Fibroblast of skin of left quadriceps (primary cell): ENCODE data around the gene DNAAF8.

Experiments used
- DNase-seq, 2 experiments: peaks; one replicate each; pipeline ENCODE4 v3.0.0-alpha.2; 2013; ENCODE audit warnings: low read depth in 2 of 2

The DNAAF8 gene

DNA sequence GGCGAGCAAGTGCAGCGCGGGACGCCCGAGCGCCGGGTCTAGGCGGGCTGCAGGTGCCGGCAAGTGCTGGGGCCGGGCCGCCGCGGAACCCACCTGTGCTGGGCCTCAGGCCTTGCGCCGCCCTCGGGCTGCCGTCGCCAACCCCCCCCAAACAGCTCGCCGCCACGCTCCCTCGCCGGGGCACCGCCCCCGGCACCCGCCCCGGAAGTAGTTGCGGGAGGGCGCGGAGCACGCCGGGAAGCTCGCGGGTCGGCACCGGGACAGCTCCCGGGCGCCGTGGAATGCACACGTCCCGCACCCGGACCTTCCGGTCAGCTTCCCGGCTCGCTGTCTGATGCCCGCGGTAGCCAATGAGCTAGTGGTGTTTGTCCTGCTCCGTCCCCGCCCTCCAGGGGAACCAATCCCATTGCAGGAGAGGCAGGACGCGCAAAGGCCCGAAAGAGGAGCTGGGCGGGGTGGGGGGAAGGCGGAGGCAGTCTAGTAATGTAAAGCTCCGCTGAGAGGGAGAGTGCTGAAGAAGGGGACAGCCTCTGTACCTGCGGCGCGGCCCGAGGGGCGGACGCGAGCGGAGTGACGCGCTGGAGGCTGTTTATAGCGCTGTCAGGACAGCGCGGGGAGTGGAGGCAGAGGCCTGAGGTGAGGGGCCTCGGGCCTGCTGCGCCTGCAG is at the start of gene DNAAF8, which contains the start of gene ANKS3:
Gene DNAAF8 (plus strand): TSS at position 475 of the 667 bp plus-strand sequence. CDS start 1,978 bp downstream, outside the sequence.
Gene ANKS3 (minus strand): TSS at position 209 of the 667 bp plus-strand sequence. CDS start 4,122 bp downstream, outside the sequence.
- DNase-seq, result peak; percentile 93 to 94

GRCh38 chr16:4684763-4685162 is 49.6 kb upstream of the DNAAF8 start:
- DNase-seq, result no peak

DNA sequence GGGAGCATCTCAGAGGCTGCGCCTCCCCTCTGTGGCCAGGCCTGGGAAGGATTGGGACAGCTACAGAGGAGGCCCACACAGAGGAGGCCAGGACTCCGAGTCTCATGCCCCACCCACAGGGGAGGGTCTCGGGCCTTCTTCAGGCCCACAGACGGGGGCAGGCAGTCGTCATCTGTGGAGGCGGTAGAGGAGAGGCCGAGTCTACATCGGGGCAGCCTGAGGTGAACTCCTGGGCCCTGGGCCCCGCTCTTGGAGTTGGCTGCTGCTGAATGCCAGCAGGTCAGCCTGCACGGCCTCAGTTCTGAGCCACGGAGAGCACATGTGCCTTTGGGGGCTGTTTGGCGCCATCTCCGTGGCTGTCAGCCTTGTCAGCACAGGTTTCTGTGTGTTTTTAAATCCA is 49.0 kb upstream of the DNAAF8 start:
- DNase-seq, result no peak

DNA sequence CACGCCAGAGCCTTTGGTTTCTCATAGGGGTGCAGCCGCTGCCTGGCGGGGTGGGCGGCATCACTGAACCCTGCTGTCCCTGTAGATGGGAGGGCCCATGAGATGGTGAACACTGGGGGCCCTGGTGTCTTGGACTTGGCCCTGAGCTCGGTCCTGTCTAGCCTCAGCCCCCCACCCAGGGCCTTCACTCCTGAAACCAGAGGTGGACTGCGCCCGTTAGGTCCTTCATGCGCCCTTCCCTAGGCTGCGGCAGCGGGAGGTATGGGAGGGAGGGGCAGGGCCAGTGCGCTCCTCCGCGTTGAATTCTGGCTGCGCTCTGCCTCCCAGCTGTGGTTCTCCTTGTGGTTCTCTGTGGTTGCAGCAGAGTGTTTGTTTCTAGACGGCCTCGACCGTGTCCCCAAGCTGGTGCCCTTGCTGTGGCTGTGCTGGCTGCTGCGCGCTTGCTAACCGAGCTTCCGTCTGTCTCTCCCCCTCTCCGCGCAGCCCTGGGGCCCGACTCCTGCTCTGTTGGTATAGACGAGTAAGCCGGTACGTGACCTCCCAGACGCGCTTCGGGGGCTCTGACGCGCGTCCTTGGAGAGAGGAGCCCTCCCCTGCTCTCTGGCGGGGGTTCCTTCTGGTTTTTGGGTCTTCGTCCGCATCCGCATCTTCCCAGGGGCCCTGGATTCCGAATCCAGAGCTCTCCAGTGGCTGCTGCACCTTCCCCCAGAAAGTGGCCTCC is 48.4 kb upstream of the DNAAF8 start:
- no peak for DNase-seq

- no peak for DNase-seq
Observed at GRCh38 chr16:4686497-4687210, 47.7 kb upstream of the DNAAF8 start.

GRCh38 chr16:4687416-4687815 is 46.9 kb upstream of the DNAAF8 start:
- DNase-seq, result no peak

DNA sequence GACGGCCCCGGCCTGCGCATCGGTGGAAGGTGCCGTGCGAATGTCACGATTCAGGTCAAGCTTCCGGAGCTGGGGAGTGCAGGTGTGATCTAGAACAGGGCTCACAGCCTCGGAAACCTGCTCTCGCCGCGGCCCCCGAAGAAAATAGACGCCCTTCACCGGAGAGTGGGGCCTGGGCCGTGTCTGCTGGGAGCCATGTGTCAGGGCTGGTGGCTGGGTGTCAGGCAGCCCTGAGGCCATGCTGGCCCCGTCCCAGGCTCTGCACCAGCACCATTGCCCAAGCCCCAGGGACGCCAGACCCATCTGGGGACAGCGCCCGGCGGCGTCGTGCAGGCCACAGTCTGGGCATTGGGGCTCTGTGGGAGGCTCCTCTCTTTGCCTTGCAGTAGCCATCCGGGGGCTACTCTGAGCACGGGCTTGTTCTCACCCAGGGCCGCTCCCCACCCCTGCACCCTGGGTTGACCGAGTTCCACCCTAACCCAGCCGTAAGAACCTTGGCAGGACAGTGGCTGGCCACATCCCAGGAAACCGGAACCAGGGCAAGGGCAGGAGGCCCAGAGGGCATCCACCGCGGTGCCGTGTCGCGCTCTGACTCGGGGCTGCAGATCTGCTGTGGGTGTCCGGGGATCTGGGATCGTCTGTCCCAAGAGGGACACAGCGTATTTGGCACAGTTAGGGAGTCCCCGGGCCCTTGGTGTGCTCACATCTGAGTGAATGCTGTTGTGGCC is 46.2 kb upstream of the DNAAF8 start:
- DNase-seq, result no peak

- no peak for DNase-seq
Observed at GRCh38 chr16:4688674-4689045, 45.7 kb upstream of the DNAAF8 start.

DNA sequence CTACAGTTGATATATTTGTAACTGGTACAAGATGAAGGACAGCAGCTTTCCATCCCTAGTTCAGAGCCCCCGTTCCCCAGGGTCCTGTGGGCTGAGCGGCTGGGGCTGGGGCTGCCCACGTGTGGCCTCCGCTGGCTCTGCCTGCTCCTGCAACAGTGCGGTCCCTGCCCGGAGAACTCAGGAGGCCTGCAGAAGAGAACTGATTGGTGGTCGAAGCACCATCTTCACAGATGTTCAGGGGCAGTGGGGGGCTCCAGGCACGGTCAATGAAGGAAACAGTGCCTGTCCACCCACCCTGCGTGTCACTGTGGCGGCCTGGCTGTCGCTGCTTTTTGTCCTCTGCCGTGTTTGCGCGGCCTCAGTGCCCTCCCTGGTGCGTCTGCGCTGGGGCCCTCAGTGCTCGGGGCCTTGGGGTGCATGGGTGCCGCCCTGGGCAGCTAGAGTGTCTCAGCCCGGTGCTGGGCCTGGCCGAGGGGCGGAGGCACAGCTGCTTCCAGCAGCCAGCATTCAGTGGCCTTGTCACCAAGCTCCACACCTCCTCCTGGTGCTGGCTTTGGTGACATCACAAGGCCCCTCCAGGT is 45.2 kb upstream of the DNAAF8 start:
- DNase-seq, result no peak

GRCh38 chr16:4689864-4690704 is 44.3 kb upstream of the DNAAF8 start:
- DNase-seq, result no peak

- DNase-seq, result no peak
Observed at GRCh38 chr16:4690946-4691665, 43.2 kb upstream of the DNAAF8 start.

DNA sequence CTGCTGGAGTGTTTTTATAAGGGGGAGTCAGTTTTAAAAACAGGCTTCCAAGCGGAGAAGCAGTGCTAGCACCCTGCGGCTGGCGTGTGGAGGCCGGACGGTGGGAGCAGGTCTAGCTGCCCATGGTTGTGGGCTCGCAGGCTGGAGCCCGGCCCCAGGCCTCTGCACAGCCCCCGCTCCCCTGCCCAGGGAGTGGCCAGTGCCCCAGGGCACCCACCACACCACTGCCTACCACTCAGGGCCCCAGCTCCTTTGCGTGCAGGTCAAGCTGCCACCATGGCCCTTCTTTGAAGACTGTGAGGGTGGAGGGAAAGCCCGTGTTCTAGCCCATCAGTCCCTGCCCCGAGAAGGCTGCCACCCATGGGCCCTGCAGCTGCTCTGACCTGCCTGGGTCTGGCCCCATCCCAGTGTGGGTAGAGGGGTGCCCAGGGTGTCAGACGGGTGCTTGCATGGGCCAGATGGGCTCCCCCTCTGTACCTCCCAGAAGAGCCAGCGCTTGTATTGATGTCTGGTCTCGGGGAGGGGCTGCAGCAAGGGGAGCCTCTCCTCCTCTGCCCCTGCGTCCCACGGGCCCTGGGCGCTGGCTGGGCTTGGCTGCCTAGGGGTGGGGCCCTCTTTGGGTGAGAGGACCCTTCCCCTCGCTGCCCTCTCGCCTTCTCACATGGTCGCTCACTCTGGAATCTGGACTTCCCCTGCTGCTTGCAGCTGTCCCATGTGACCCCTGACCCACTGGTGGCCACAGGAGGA is 42.5 kb upstream of the DNAAF8 start:
- no peak for DNase-seq

- DNase-seq, result no peak
Observed at GRCh38 chr16:4692460-4693295, 41.7 kb upstream of the DNAAF8 start.

DNA sequence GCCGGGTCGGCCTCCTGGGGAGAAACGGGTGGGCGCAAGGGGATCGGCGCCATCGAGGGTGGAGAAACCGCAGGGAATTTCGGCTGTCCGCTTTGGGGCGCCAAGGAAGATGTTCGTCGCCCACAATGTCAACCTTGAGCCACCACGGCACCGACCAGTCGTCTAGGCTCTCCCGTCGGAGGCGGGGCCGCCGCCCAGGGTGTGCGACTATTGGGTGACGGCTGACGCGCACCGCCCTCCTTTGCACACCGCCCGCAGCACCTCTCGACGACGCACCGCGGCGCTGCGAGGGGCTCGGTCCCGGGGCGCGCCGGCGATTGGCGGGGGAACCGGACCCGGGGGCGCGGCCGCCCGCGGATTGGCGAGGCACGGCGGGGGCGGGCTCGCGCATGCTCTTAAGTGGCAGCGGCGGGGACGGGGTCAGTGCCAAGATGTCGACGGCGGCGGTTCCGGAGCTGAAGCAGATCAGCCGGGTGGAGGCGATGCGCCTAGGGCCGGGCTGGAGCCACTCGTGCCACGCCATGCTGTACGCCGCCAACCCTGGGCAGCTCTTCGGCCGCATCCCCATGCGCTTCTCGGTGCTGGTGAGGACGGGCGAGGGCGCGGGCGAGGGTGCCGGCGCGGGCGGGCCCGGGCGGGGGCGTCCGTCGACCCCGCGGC is 40.9 kb upstream of the DNAAF8 start, which contains the start of gene NUDT16L1:
Gene NUDT16L1 (plus strand): TSS at position 267 of the 660 bp plus-strand sequence. CDS start 165 bp downstream, at position 432.
- peak; percentile 89 to 90 for DNase-seq

- peak; percentile 25 to 26 for DNase-seq
Observed at GRCh38 chr16:4693956-4694641, 40.2 kb upstream of the DNAAF8 start.

DNA sequence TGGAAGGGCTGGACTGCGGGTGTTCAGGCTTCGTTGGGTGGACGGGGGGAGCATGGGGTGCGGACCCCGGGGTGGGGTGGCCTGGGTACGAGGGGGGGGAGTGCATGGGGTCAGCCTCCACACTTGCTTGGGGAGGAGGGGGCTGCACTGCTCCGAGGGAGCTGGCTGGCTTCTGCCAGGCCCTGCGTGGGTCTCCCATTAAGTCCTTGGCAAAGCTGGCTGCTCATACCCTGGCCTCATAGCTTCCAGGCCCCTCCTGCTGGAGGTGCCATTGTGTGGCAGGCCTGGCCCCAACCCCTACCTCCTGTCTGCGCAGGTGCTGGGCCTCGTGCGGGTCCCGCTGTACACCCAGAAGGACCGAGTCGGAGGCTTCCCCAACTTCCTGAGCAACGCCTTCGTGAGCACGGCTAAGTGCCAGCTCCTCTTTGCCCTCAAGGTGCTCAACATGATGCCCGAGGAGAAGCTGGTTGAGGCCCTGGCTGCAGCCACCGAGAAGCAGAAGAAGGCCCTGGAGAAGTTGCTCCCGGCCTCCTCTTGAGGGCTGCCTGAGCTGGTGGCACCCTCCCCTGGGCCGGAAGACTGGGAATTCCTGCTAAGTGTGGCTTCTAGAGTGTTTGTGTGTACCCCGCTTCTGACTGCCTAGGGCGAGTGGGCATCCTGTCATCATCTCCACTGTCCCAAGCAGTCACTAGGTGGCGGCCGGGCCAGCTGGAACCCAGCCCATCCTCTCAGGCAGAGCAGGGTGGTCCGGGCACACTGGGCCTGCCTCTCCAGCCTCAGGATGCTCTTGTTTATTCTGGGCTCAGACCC is 39.5 kb upstream of the DNAAF8 start:
- no peak for DNase-seq
